Activated CD4-positive, CD25-positive, alpha-beta regulatory T cell treated with anti-CD3 and anti-CD28 coated beads, Interleukin-2, amount 50 U/mL, for 24 hours (primary cell): ENCODE results near the gene OAS3.
A peak's percentile ranks its signal among the peaks of the same experiment; 100 is the strongest.
"Not testable (repeated sequence)": the region's sequence is repeated elsewhere in the genome, so short reads cannot be mapped to it uniquely, and the experiment has no call there.

Source experiments
- ATAC-seq, 2 donors: fragments of 150-1000 bp; cut with Tn5 transposase; one replicate each; pipeline ENCODE4 v1.10.0; 2021; ENCODE audit warnings: mild to moderate bottlenecking in 1 of 2, moderate library complexity in 1 of 2

Gene OAS3

DNA sequence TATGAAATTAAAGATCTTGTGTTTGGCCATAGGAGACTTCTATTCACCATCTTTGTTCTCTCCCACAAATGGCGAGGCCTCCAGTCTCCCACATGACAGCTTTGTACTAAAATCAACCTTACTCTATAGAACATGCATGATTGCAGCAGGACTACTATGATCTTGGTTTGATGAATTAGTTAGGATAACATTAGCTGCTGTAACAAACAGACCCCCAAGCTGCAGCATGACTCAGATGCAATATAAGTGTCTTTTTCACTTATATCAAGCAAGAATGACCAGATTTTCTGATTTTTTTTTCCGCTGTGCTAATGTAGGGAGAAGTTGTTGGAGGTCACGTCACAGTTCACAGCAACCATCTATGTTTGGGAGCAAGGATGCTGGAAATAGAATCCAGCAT lies 10.8 kb upstream of the OAS3 start:
- no peak for ATAC-seq

DNA sequence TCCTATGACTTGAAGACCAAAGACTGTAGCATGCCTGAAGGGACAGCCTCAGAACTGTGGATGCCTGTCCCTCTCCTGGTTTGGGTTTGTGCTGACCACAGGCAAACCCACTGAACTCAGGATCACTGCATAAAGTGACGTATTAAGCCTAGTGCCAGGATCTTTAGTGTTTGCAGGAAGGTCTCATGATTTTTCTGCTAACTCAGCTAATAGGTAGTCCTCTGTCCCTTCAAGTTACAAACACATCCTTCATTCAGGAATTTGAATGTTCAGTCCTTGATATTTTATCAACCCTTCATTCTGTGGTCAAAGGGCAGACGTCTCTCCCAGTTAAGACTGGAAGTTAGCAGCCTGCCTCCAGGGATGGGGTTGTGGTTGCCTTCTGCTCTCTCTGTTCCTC lies 10.3 kb upstream of the OAS3 start:
- ATAC-seq = no peak

- no peak for ATAC-seq
Observed at GRCh38 chr12:112928978-112929377, 9.3 kb upstream of the OAS3 start.

DNA sequence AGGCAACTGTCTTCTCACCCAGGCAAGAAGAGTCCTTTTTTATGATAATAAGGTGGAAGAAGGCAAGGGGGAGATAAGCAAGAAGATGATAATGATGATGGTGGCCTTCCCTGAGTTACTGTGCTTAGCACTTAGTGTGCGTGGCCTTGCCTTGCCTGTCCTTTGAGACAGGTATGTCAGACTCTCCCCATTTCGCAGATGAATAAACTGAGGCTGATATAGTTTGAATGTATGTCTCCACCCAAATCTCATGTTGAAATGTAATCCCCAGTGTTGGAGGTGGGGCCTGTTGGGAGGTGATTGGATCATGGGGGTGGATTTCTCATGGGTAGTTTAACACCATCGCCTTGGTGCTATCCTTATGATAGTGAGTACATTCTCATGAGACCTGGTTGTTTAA lies 8.6 kb upstream of the OAS3 start:
- ATAC-seq = no peak

GRCh38 chr12:112930350-112930749 lies 7.9 kb upstream of the OAS3 start:
- no peak for ATAC-seq

GRCh38 chr12:112932485-112933128 lies 5.7 kb upstream of the OAS3 start:
- no peak for ATAC-seq

DNA sequence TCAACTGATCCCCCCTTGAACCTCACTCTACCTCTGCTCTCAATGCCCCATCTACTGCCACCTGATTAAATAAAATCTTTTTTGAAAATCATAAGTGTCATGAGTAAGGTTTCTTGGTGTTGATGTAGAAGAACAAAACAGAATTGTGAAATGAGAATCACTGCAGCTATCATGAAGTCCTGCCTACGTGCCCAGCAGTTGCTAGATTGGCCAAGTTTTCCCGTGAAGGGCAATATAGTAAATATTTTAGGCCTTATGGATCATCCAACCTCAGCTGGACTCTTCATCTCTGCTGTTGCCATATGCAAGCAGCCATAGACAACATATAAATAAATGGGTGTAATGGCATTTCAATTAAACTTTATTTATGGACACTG lies 5.2 kb upstream of the OAS3 start:
- no peak for ATAC-seq

- ATAC-seq = no peak
Observed at GRCh38 chr12:112936264-112936663, 2.0 kb upstream of the OAS3 start.

DNA sequence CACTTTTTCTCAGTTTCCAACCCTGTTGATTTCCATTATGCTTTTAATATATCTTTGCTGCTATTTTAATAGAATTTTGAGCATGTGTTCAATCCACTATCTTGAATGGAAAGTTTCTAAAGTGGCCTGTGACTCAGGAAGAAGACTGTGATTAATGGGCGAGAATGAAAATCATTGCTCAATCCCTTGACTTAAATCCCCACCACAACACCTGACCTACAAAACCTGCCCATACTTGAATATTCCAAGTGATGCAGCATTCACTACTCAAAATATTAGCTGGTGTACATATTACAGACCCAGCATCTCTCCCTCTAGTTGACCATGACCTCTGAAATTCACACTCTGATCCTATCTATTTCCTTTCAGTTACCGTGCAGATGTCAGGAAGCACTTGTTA lies 1.3 kb upstream of the OAS3 start:
- ATAC-seq = peak in 1 of 2 donors; percentile 18

DNA sequence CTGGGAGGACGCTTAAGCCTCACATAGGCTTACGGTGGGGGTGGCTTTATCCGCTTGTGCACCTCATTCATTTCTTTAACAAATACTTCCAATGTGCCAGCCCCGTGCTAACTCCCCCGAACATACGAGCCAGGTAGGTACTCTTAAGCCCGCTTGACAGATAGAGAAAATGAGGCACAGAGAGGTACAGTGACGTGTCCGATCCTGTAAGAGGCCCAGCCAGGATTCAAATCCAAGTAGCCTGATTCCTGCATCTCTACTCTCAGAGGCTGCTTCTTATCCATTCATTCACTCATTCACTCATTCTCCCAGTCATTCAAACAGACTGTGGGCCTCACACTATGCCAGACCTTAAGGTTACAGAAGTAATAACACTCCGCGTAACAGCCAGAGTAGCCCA lies 477 bp downstream of the OAS3 start:
- ATAC-seq = no peak

DNA sequence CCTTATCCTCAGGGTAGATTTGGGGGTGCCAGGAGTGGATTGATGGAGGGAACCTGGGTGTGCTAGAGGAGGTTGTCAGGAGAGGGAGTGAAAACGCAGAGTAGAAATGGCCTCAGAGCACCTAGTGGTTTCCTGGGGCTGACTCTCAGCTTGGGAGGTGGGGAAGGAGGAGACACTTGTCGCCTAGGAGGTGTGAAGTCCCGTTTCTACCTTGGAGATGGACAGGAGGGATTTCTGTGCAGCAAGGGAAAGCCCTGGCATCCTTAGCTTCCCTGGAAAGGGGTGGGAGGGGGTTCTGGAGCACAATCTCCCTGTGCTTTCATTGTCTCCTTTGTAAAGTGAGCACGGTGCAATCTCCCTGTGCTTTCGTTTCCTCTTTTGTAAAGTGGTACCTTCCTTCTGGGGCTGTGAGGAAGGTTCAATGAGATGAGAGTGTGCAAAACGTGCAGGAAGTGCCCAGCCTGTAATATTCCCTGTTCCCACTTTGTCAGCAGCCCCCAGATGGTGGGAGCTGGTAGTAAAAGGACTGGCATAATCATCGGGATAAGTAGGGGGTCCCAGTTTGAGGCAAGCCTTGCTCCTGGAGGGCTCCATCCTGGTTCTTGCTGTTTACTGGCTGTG lies 1.6 kb downstream of the OAS3 start:
- ATAC-seq = no peak

DNA sequence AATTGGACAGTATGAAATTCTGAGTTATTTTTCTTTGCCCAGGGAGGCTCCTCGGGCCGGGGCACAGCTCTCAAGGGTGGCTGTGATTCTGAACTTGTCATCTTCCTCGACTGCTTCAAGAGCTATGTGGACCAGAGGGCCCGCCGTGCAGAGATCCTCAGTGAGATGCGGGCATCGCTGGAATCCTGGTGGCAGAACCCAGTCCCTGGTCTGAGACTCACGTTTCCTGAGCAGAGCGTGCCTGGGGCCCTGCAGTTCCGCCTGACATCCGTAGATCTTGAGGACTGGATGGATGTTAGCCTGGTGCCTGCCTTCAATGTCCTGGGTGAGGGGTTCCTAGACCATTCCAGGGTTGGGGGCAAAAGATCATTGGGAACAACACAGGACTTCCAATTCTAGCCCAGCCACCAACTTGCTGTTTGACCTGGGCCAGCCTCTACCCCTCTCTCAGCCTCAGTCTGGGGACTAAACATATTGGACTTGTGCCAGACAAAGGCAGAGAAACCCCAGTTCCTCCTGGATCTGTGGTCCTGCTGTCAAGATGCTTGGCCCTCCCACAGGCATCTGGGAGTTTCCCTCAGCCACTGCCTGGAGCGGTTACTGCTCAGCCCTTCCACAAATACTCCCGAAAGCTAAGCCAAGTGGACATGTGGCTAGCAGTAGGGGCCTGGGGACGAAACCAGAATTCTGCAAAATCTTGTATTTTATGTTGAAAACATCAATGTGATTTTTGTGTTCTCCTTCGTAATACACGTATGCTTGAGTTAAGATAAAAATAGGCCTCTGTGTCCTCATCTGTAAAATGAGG lies 3.5 kb downstream of the OAS3 start:
- ATAC-seq = no peak

DNA sequence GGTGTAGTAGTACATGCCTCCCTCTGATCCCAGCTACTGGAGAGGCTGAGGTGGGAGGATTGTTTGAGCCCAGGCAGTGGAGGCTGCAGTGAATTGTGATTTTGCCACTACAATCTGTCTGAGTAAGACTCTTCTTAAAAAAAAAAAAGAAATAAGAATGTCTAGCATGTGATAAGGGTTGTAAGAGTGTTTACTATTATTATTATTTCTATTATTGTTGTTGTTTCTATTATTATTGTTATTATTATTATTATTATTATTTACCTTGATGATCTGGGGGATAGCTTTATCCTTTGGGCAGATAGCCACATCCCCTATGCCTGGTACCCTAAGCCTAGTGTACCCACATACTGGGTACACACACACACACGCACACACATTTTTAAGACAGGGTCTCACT lies 4.3 kb downstream of the OAS3 start:
- no peak for ATAC-seq

DNA sequence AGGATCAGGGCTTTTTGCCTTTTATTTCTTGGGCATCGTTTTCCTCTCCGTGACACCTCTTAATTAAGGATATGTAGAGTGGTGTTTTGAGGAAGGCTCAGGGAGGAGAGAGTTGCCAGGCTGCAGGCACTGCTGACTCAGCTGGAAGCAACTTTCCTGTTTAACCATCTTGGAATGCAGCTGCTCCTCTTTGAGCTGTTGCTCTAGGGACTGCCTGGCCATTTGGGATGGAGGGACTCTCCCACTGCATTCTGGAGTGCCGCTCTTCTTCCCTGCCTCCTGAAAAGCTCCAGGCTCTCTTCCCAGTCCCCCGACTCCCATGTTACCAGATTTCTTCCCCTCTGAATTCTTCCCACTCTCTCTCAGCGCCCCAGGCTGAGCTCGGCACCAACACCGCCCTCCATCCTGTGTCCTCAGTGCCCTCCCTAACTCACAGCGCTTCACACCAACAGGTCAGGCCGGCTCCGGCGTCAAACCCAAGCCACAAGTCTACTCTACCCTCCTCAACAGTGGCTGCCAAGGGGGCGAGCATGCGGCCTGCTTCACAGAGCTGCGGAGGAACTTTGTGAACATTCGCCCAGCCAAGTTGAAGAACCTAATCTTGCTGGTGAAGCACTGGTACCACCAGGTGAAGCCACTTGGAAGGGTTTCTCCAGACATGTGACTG lies 5.9 kb downstream of the OAS3 start:
- no peak for ATAC-seq

DNA sequence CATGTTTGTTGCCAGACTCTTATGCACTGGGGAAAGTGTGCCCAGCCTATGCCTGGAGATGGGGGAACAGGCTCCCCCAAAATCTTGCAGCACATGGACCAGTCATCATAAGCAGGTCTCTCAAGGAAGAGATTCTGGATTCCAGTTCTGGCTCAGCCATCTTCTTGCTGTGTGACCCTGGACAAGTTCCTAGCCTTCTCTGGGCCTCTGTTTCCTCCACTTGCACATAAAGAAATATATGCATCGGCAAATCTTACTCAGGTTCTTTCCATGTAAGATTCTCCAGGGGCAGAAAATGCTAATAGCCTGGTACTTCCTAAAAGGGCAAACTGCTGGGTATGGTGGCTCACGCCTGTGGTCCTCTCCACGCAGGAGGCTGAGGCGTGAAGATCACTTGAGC lies 7.2 kb downstream of the OAS3 start:
- no peak for ATAC-seq

- no peak for ATAC-seq
Observed at GRCh38 chr12:112946236-112947000, 8.1 kb downstream of the OAS3 start.

DNA sequence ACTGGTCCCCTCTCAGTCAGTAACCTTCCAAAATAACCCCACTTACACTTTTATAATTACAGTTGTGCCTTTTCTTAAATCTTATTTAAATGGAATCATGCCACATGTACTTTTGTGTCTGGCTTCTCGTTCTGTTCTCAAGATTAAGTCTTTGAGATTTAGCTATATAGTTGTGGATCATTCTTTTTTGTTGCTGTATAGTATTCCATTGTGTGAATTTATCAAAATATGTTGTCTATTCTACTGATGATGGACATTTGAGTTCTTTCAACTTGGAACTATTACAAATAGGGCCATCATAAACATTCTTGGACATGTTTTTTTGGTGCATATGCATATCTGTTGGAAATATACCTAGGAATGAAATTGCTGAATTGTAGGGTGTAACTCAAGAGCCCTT lies 9.0 kb downstream of the OAS3 start:
- ATAC-seq = no peak

GRCh38 chr12:112947761-112948160 lies 9.5 kb downstream of the OAS3 start:
- ATAC-seq = no peak

- ATAC-seq = no peak
Observed at GRCh38 chr12:112948806-112949205, 10.5 kb downstream of the OAS3 start.

GRCh38 chr12:112950701-112951100 lies 12.4 kb downstream of the OAS3 start:
- ATAC-seq = no peak

DNA sequence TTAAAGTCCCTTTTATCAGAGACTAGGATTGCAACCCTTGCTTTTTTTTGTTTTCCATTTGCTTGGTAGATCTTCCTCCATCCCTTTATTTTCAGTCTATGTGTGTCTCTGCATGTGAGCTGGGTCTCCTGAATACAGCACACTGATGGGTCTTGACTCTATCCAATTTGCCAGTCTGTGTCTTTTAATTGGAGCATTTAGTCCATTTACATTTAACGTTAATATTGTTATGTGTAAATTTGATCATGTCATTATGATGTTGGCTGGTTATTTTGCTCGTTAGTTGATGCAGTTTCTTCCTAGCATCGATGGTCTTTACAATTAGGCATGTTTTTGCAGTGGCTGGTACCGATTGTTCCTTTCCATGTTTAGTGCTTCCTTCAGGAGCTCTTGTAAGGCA lies 18.9 kb downstream of the OAS3 start:
- not testable (repeated sequence) for ATAC-seq

- no peak for ATAC-seq
Observed at GRCh38 chr12:112961074-112961473, 22.8 kb downstream of the OAS3 start.

GRCh38 chr12:112961536-112961935 lies 23.3 kb downstream of the OAS3 start:
- ATAC-seq = no peak
